Uterus (tissue), 2 donors: ENCODE measurements around the gene UBE2U.

Experiments used
- POLR2A ChIP-seq, 2 donors: fragments of 450-650 bp; IDR thresholded peaks; one replicate each; pipeline ENCODE4 v1.6.1; 2016; ENCODE audit warnings: antibody characterized with exemption in 2 of 2, mild to moderate bottlenecking in 1 of 2, moderate library complexity in 1 of 2
- TF ChIP-seq, protein P1 (sequence below), 4 experiments: fragments of 200-600 bp in 2 of 4; fragments of 450-650 bp in 2 of 4; sonication (generic) in 2 of 4; IDR thresholded peaks; one replicate each; pipeline ENCODE4 v1.5.1; 2016 to 2019; ENCODE audit warnings: antibody characterized with exemption in 4 of 4, mild to moderate bottlenecking in 2 of 4, moderate library complexity in 1 of 4

DNA sequence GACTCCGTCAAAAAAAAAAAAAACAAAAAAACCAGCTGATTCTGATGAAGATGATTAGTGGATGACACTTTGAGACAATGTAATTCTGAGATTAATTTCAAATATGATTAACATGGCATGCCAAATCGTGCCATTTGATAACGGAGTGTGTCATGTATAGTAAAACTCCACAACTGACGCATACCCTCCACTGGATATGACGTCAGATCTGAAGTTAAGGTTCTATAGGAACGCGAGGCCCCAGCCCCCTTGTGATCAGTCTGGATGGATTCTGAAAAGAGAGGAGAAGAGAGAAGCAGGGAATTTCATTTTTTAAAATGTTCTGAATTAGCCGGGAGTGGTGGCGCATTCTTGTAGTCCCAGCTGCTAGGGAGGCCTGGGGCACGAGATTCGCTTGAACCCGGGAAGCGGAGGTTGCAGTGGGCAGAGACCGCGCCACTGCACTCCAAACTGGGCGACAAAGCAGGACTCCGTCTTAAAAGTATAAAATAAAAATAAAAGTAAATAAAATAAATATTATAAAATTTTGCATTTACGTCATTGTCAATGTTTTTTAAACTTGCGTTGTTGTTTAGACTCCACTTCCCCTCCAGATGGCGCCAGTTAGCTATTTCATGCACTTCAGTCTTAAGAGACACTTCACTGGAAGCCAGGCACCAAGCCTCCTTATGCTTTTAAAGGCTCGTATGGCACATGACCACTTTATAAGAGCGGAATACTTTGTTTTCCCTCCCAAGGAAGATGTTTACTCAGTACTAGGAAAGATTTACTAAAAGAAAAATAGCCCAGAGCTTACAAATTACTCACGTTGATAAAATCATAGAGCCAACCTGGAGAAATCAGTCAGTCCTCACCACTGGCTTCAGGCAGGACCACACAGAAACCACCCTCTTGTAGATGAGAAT, 65.5 kb downstream of the UBE2U start:
- TF ChIP-seq, protein P1, sequence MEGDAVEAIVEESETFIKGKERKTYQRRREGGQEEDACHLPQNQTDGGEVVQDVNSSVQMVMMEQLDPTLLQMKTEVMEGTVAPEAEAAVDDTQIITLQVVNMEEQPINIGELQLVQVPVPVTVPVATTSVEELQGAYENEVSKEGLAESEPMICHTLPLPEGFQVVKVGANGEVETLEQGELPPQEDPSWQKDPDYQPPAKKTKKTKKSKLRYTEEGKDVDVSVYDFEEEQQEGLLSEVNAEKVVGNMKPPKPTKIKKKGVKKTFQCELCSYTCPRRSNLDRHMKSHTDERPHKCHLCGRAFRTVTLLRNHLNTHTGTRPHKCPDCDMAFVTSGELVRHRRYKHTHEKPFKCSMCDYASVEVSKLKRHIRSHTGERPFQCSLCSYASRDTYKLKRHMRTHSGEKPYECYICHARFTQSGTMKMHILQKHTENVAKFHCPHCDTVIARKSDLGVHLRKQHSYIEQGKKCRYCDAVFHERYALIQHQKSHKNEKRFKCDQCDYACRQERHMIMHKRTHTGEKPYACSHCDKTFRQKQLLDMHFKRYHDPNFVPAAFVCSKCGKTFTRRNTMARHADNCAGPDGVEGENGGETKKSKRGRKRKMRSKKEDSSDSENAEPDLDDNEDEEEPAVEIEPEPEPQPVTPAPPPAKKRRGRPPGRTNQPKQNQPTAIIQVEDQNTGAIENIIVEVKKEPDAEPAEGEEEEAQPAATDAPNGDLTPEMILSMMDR (IDR thresholded peaks at IDR 0.05), result peak; percentile 78 to 86 (median 80)
- TF ChIP-seq POLR2A (IDR thresholded peaks at IDR 0.05), result no peak
